RPMI7951 (cell line): ENCODE data around the gene DNAH14. TPM values are rescaled to one million over a fixed set of nuclear protein-coding genes. Genes with fewer than 3 reads are reported as not detected.
"Not testable (repeated sequence)": the region's sequence is repeated elsewhere in the genome, so short reads cannot be mapped to it uniquely, and the experiment has no call there.

Experiments
- DNase-seq: peaks from one replicate; pipeline ENCODE4 v3.0.0-alpha.2; 2012; ENCODE audit warnings: low read depth
- total RNA-seq: library from RNA; depleted of rRNA; stranded (reverse); fragments of >200 nt; shearing (Covaris generic); gene quantifications from 2 replicates; pipeline ENCODE4 v1.2.3, GENCODE V29; 2014

DNAH14 gene
- total RNA-seq, 1 experiment from 2014 or later: 19.7 TPM

DNA sequence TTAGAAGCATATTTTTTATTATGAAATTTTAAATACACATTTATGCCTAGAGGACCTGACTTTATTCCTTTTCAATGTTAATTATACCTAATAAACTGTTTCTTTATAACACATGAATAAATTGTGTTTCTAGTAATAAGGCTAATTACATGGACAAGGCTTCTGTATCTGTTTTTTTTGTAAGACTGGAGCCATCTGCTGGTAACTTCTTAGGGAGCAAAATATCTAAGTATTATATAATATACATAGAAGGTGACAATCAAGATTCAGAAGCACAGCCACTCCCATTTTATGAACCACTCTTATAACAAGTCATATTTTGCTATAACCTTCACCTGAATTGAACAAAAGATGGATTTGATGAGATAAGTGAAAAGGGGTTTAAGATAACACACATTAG, 414.1 kb downstream of the DNAH14 start:
- DNase-seq: peak; percentile 21

DNA sequence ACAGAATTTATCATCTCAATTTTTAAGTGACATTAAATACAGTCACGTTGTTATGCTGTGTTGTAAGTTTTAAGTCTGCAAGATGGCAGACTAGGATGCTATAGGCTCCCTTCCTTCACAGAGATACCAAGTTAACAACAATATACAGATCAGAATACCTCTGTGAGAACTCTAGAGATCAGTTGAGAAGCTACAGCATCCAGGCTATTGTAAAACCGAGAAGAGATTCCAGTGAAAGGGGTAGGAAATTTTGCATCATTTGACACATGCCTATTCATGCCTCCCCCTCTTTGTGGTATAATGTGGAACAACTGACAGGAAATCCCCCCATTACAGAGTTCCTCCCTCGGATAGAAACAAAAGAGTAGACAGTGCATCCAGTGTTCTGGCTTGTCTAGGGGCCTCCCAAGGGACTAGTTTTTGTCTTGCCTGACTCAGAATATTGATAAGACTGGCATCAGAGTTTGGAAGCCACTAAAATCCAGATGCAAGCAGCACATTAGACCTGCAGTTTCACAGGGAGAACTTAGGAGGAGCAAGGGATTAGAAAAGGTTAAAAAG, 417.7 kb downstream of the DNAH14 start:
- DNase-seq: peak; percentile 6

DNA sequence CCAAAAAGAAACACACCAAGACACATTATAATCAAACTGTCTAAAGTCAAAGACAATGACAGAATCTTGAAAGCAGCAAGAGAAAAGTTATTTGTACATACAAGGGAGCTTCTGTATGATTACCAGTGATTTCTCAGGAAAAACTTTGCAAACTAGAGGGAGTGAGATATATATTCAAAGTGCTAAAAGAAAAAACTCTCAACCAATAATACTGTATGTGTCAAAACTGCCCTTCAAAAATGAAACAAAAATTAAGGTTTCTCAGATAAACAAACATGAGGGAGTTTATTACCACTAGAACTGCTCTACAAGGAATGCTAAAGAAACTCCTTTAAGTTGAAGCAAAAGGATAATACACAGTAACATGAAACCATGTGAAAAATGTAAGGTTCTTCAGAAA, 418.9 kb downstream of the DNAH14 start:
- no peak for DNase-seq

GRCh38 chr1:225349826-225350225, 420.4 kb downstream of the DNAH14 start:
- no peak for DNase-seq

GRCh38 chr1:225350872-225351271, 421.4 kb downstream of the DNAH14 start:
- no peak for DNase-seq

- no peak for DNase-seq
Observed at GRCh38 chr1:225354906-225355305, 425.4 kb downstream of the DNAH14 start.

DNA sequence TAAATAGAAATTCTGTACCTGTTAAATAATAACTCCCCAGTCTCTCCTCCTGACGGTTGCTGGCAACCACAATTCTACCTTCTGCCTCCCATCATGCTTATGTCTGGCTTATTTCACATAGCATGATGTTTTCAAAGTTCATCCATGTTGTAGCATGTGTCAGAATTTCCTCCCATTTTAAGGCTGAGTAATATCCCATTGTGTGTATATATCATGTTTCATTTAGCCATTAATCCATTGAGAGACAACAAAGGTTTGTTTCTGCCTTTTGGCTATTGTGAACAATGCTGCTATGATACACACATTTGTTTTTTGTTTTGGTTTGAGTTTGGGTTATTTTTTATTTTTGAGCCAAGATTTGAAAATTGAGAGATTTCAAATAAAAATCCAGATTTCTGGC, 426.4 kb downstream of the DNAH14 start:
- no peak for DNase-seq

DNA sequence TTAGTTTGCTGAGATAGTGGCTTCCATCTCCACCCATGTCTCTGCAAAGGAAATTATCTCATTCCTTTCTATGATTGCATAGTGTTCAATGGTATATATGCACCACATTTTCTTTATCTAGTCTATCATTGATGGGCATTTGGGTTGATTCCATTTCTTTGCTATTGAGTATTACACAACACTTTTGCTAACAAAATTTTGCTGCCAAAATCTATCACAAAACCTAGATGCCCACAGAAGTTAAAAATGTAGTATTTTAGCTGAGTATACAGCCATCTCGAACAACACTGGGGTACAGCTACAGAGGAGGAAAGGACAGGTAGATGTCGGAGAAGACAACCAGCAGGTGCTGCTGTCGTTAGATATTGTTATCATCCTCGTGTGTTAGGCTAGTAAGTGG, 430.6 kb downstream of the DNAH14 start:
- no peak for DNase-seq

GRCh38 chr1:225361176-225361575, 431.7 kb downstream of the DNAH14 start:
- DNase-seq: no peak

DNA sequence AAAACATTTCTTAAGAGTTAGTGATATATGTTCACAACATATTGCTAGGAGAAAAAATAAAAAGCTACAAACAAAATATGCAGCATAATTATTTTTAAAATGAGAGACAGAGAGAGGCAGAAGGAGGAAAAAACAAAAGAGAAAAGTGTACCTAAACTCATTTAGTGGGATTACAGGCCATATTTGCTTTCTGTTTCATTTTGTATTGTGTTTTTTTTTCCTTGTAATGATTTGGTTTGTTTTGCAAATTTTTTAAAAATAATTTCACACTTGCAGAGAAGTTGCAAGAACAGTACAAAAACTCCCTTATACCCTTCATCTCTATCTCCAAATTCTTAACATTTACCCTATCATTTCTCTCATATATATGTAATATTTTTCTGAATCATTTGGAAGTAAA, 433.3 kb downstream of the DNAH14 start:
- DNase-seq: no peak

- no peak for DNase-seq
Observed at GRCh38 chr1:225364439-225364838, 435.0 kb downstream of the DNAH14 start.

DNA sequence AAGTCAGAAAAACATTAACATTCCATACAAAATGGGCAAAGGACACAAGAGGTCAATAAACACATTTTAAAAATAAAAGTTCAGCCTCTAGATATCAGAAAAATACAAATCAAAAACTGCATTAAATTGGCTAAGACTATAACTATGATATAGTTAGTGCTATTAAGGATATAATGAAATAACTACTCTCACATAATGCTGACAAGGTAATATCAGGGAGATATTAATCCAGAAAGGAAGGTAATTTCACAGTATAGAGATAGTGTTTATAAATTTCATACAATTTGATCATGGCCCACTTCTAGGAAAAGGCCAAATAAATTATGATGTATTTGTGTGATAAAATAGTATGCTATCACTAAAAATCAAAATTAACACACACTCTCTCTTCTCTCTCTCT, 436.5 kb downstream of the DNAH14 start:
- no peak for DNase-seq

DNA sequence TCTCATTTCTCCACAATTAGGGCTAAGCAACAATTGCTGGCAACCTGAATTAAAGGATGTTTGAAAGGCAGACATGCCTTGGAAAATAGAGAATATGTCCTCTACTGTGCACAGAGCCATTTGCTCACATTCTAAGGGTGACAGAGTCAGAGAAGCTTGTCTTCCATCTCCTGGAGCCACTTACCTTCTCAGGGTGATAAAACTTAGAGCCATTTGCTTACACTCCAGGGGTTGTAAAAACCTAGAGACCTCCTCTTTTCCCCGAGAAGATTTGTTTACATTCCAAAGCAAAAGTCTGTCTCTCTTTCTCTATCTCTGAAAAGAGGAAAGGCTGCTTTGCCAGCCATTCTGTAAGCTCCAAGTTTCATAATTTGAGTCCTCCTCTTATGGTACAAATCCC, 437.1 kb downstream of the DNAH14 start:
- DNase-seq: no peak

DNA sequence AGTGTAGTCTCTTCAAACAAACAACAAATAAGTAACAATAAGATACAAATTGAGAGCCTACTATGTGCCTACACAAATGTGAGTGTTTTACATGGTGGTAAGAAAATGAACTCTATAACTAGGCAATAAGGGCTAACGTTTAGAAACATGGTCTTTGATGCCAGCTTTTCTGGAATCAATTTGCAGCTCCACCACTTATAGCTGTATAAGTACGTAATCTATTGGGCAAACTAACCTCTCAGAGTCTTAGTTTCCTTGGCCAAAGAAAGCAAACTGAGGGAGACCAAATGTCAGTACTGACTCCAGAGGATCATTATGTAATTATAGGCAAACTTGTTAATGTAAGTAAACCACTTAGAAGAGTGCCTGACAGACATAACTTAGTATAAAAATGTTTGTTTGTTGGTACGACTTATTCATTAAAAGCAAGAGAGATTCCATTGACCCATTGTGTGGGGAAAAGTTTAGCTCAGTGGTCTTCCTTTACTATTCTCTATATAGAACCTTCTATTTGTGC, 438.6 kb downstream of the DNAH14 start:
- DNase-seq: no peak

- DNase-seq: no peak
Observed at GRCh38 chr1:225371366-225372010, 442.0 kb downstream of the DNAH14 start.

DNA sequence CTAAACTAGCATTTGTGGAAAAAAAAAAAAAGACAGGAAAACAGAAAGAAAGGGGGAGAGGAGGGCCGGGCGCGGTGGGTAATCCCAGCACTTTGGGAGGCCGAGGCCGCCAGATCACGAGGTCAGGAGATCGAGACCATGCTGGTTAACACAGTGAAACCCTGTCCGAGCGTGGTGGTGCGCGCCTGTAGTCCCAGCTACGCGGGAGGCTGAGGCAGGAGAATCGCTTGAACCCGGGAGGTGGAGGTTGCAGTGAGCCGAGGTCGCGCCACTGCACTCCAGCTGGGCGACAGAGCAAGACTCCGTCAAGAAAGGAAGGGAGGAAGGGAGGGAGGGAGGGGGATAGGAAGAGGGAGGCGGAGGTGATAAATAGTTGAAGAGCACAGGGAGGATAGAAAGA, 443.7 kb downstream of the DNAH14 start:
- DNase-seq: no peak

DNA sequence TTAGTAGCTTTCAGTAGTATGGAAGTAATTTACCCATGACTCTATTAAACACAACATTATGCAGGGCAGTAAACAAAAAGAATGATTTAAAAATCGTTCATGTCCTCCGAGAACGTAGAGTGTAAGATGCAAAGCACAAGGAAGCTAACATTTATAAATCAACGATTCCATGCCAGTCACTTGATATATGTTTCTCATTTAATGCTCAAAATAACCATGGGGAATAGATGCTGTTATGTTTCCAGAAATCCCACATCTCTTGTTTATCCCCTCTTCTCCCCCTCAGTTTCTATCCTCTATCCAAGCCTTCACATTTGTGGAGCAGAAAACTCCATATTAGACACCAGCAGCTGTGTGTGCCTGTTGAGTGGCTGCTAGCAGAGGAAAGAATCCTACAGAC, 445.5 kb downstream of the DNAH14 start:
- DNase-seq: no peak

DNA sequence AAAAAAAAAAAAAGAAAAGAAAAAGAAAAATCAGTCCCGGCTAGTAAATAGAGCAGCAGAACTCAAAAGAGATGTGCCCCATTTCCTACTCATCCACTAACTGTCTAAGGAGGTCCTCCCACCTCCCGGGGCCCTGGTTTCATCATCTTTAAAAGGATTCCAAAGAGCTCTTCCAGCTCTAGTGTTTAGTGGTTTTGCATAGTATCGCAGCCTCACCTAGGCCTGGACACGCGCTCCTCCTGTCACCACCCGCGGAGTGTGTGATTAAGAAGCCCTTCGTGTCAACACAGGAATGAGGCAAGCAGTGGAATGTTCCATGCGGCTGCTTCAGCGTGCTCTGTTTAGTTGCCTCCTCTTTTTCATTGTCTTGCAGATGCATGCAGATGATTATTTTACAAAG, 449.4 kb downstream of the DNAH14 start:
- DNase-seq: no peak

DNA sequence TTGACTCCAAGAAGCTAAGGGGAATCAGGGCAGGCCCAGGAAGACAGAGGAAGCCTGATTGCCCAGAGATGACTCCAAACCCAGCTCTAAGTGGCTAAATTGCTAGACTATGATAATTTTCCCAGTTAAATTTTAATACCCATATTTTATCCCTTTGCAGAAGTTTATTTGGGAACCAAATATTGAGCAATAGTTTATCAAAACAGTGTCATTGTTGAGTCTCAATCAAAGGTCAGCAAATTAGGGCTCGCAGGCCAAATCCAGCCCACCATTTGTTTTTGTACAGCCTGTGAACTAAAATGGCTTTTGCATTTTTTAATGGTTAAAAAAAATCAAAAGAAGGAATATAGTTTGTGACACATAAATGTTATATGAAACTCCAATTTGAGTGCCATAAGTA, 451.2 kb downstream of the DNAH14 start:
- DNase-seq: no peak

DNA sequence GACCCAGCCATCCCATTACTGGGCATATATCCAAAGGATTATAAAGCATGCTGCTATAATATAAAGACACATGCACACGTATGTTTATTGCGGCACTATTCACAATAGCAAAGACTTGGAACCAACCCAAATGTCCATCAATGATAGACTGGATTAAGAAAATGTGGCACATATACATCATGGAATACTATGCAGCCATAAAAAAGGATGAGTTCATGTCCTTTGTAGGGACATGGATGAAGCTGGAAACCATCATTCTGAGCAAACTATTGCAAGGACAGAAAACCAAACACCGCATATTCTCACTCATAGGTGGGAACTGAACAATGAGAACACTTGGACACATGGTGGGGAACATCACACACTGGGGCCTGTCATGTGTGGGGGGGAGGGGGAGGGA, 457.4 kb downstream of the DNAH14 start:
- not testable (repeated sequence) for DNase-seq

DNA sequence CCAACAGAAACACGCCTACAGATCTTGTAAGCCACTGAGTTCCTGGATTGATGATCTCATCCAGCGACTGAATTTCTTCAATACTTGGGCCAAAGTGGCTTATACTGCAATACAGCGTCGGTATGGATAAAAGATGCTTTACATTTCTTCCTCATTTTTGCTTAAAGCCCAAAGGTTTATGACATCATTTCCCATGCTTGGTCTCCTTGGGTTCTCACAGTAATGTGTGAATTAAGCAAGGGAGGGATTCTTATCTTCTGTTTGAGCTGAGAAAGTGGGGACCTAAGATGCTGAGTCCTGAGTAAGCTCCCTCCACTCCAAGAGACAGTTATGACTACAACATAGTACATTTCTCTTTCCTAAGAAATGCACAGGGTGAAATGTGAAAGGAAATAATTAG, 458.9 kb downstream of the DNAH14 start:
- DNase-seq: no peak

- no peak for DNase-seq
Observed at GRCh38 chr1:225389843-225390242, 460.4 kb downstream of the DNAH14 start.

GRCh38 chr1:225396357-225396756, 466.9 kb downstream of the DNAH14 start:
- no peak for DNase-seq

GRCh38 chr1:225400968-225401367, 471.5 kb downstream of the DNAH14 start:
- no peak for DNase-seq
